Measurements from ENCODE around the gene SLC25A18. TPM values are rescaled to one million over a fixed set of nuclear protein-coding genes. Genes with fewer than 3 reads are reported as not detected.

The SLC25A18 gene
- total and polyA plus RNA-seq, 12 donors = 0.16 to 3.1 (median 1.4) TPM; not detected in 1

- Histone ChIP-seq H3K27ac (no peak overlapping the region), H3K4me1 (replicated peaks in 1 of 2) (no peaks in the 10 kb centered on the region), H3K27me3 (no peaks in the 10 kb centered on the region), H3K36me3 (replicated peaks in 1 of 2) (no peaks in the 10 kb centered on the region), H3K9me3 (replicated peaks in 1 of 3) (no peaks in the 10 kb centered on the region), H3K4me3 (no peak overlapping the region)
- peak in 1 of 7 donors; percentile 16 for DNase-seq
- WGBS, 4 donors = 34 to 89% (median 60%) methylated on average over 1 to 15 of the region's 15 CpGs
- intact Hi-C loops (cut with DNase I) = no loop called here
- TF ChIP-seq CTCF (IDR thresholded peaks at IDR 0.05) = no peak
These were observed 17.2 kb downstream of the SLC25A18 start for GRCh38 chr22:17580441-17581031.

DNA sequence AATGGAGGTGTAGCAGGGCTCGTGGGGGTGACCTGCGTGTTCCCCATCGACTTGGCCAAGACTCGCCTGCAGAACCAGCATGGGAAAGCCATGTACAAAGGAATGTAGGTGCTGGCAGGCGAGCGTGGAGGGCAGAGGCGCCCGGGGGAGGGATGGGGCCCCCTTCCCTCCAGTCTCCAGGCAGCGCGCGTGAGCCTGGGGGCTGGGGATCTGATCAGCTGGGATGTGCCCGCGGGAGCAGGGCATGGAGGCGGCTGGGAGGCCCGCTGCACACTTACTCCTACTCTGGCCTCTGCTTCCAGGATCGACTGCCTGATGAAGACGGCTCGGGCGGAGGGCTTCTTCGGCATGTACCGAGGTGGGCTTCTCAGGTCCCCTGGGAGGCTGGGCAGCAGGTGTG, 17.8 kb downstream of the SLC25A18 start:
- Histone ChIP-seq H3K9me3 (replicated peaks in 1 of 3) (no peaks in the 10 kb centered on the region), H3K36me3 (replicated peaks in 1 of 2) (no peaks in the 10 kb centered on the region), H3K4me1 (replicated peaks in 1 of 2) (no peaks in the 10 kb centered on the region), H3K27me3 (no peaks in the 10 kb centered on the region), H3K4me3 (no peak overlapping the region), H3K27ac (no peak overlapping the region)
- DNase-seq = no peak
- intact Hi-C loops (cut with DNase I) = no loop called here
- TF ChIP-seq POLR2A (IDR thresholded peaks at IDR 0.05) = no peak
- TF ChIP-seq CTCF (IDR thresholded peaks at IDR 0.05) = no peak
- 78 to 84% (median 81%) methylated on average over 7 to 21 of the region's 21 CpGs for WGBS, 4 donors

DNA sequence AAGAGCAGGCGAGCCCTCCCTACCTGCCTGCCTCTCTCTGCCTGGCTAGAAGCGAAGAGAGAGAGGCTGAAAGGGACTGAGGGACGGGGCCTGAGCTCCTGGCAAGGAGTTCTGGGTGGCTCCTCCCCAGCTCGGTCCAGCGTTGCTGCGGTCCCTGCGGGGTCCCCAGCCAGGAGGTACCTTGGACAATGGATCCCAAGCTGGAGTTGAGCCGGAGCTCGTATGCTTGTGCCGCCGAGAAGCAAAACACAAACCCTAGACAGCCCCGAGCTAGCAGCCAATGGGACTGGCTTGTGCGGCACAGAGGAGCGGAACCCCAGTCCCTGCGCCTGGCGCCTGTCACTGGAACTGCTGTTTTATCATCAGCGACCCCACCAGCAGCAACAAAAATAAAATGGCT, 18.3 kb downstream of the SLC25A18 start:
- TF ChIP-seq POLR2A (IDR thresholded peaks at IDR 0.05) = no peak
- TF ChIP-seq CTCF (IDR thresholded peaks at IDR 0.05) = no peak
- Histone ChIP-seq H3K27me3 (no peaks in the 10 kb centered on the region), H3K27ac (no peak overlapping the region), H3K4me3 (no peak overlapping the region), H3K4me1 (replicated peaks in 1 of 2) (no peaks in the 10 kb centered on the region), H3K9me3 (replicated peaks in 1 of 3) (no peaks in the 10 kb centered on the region), H3K36me3 (replicated peaks in 1 of 2) (no peaks in the 10 kb centered on the region)
- WGBS, 4 donors = 82 to 94% (median 91%) methylated on average over 8 to 17 of the region's 17 CpGs
- no peak for DNase-seq
- intact Hi-C loops (cut with DNase I) = no loop called here

DNA sequence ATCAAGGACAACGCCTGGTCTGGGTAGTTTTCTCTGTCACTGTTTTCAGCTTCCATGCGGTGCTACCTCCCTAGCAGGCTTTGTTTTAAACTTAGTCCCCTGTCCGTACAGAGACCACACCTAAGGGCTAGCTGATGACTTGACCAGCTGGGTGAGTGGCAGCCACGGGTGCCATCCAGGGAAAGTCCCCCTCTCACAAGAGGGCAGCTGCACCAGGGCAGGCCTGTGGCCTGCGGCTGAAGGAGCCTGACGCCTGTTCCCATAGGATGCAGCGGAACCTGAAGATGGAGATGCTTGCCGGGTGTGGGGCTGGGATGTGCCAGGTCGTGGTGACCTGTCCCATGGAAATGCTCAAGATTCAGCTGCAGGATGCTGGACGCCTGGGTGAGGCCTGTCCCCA, 19.9 kb downstream of the SLC25A18 start:
- Histone ChIP-seq H3K9me3 (replicated peaks in 1 of 3) (no peaks in the 10 kb centered on the region), H3K4me3 (no peak overlapping the region), H3K36me3 (replicated peaks in 1 of 2) (no peaks in the 10 kb centered on the region), H3K4me1 (replicated peaks in 1 of 2) (no peaks in the 10 kb centered on the region), H3K27me3 (no peaks in the 10 kb centered on the region), H3K27ac (no peak overlapping the region)
- no peak for TF ChIP-seq POLR2A (IDR thresholded peaks at IDR 0.05)
- no peak for TF ChIP-seq CTCF (IDR thresholded peaks at IDR 0.05)
- intact Hi-C loops (cut with DNase I) = no loop called here
- WGBS, 4 donors = 87 to 93% (median 90%) methylated on average over 5 to 10 of the region's 10 CpGs
- no peak for DNase-seq
